ENCODE measurements around the gene PCNX2. TPM values are rescaled to one million over a fixed set of nuclear protein-coding genes. Genes with fewer than 3 reads are reported as not detected.

PCNX2 gene
- polyA plus RNA-seq, 3 donors: 0.29 to 7.9 (median 0.62) TPM

- Histone ChIP-seq H3K9ac (ENCODE audit: insufficient read depth, low read length, poor library complexity, severe bottlenecking) (no peak overlapping the region), H3K27me3 (ENCODE audit: control insufficient read depth in 2 of 2, insufficient read depth in 2 of 2, low read length in 2 of 2) (no peaks in the 10 kb centered on the region), H3K4me2 (replicated peaks; ENCODE audit: extremely low read depth, low read length, poor library complexity, severe bottlenecking) (no peak overlapping the region), H4K20me1 (ENCODE audit: insufficient read depth, low read length) (no peaks in the 10 kb centered on the region), H3K9me3 (replicated peaks in 1 of 2; ENCODE audit: control insufficient read depth in 1 of 2, insufficient read depth in 1 of 2, low read length in 2 of 2) (no peaks in the 10 kb centered on the region), H3K27ac (ENCODE audit: low read depth in 1 of 2, low read length in 2 of 2) (no peak overlapping the region), H3K4me1 (ENCODE audit: control insufficient read depth in 1 of 2, insufficient read depth in 2 of 2, low read length in 2 of 2) (peaks cover 4 to 13% of the 10 kb centered on the region in 2 donors), H3K79me2 (ENCODE audit: insufficient read depth, low read length) (no peaks in the 10 kb centered on the region), H3K36me3 (replicated peaks in 1 of 2; ENCODE audit: control insufficient read depth in 1 of 2, insufficient read depth in 2 of 2, low read length in 2 of 2) (no peaks in the 10 kb centered on the region), H3K4me3 (replicated peaks in 1 of 3; ENCODE audit: low read depth in 2 of 3, low read length in 3 of 3) (no peak overlapping the region), H2AFZ (ENCODE audit: insufficient read depth, low read depth, low read length, poor library complexity, severe bottlenecking) (no peak overlapping the region)
- Mint-ChIP-seq H3K36me3 (no peaks in the 10 kb centered on the region), H3K9me3 (peaks cover 0 to 9% (median 4%) of the 10 kb centered on the region in 7 donors), H3K4me3 (no peak overlapping the region), H3K27ac (no peak overlapping the region), H3K4me1 (peaks cover 24% of the 10 kb centered on the region), H3K27me3 (ENCODE audit: low read depth in 3 of 3) (peaks cover 0 to 3% (median 2%) of the 10 kb centered on the region in 3 donors)
- TF ChIP-seq CTCF (IDR thresholded peaks at IDR 0.05): no peak
- WGBS (ENCODE audit: insufficient coverage): 97% methylated on average over 3 of the region's 5 CpGs
- intact Hi-C loops (cut with micrococcal nuclease): no loop called here
- no peak for DNase-seq
These were observed 41.3 kb upstream of the PCNX2 start for GRCh38 chr1:233336554-233337456.

- peaks cover 29% of the 10 kb centered on the region for H3K4me1 Mint-ChIP-seq
These were observed 38.6 kb upstream of the PCNX2 start for GRCh38 chr1:233334092-233334491.

More at GRCh38 chr1:233334092-233334491, 38.6 kb upstream of the PCNX2 start:
- H3K4me1 ChIP-seq (ENCODE audit: control insufficient read depth in 1 of 2, insufficient read depth in 2 of 2, low read length in 2 of 2): peaks cover 12 to 20% of the 10 kb centered on the region in 2 donors
- H3K27ac ChIP-seq (ENCODE audit: low read depth in 1 of 2, low read length in 2 of 2): no peak overlapping the region
- no peaks in the 10 kb centered on the region for H3K36me3 ChIP-seq (replicated peaks in 1 of 2; ENCODE audit: control insufficient read depth in 1 of 2, insufficient read depth in 2 of 2, low read length in 2 of 2)
- Mint-ChIP-seq H3K36me3 (no peaks in the 10 kb centered on the region), H3K27me3 (ENCODE audit: low read depth in 3 of 3) (peaks cover 6 to 7% (median 6%) of the 10 kb centered on the region in 3 donors), H3K27ac (no peak overlapping the region), H3K4me3 (no peak overlapping the region), H3K9me3 (peaks cover 0 to 5% (median 4%) of the 10 kb centered on the region in 7 donors)
- no peak overlapping the region for H3K4me2 ChIP-seq (replicated peaks; ENCODE audit: extremely low read depth, low read length, poor library complexity, severe bottlenecking)
- H3K9me3 ChIP-seq (replicated peaks in 1 of 2; ENCODE audit: control insufficient read depth in 1 of 2, insufficient read depth in 1 of 2, low read length in 2 of 2): no peaks in the 10 kb centered on the region
- peaks cover 4 to 7% of the 10 kb centered on the region in 2 donors for H3K27me3 ChIP-seq (ENCODE audit: control insufficient read depth in 2 of 2, insufficient read depth in 2 of 2, low read length in 2 of 2)
- no peak overlapping the region for H3K9ac ChIP-seq (ENCODE audit: insufficient read depth, low read length, poor library complexity, severe bottlenecking)
- no CpG with 5 or more reads among the region's 7 CpGs for WGBS (ENCODE audit: insufficient coverage)
- peaks cover 6% of the 10 kb centered on the region for H3K79me2 ChIP-seq (ENCODE audit: insufficient read depth, low read length)
- intact Hi-C loops (cut with micrococcal nuclease): no loop called here
- TF ChIP-seq CTCF (IDR thresholded peaks at IDR 0.05): no peak
- DNase-seq: no peak
- no peaks in the 10 kb centered on the region for H4K20me1 ChIP-seq (ENCODE audit: insufficient read depth, low read length)
- no peak overlapping the region for H3K4me3 ChIP-seq (replicated peaks in 1 of 3; ENCODE audit: low read depth in 2 of 3, low read length in 3 of 3)
- no peak overlapping the region for H2AFZ ChIP-seq (ENCODE audit: insufficient read depth, low read depth, low read length, poor library complexity, severe bottlenecking)

Measured in CD14-positive monocyte (primary cell).